Measurements from ENCODE around the gene FAM53A. TPM values are rescaled to one million over a fixed set of nuclear protein-coding genes. Genes with fewer than 3 reads are reported as not detected.

The FAM53A gene
- total and polyA plus RNA-seq, 2 donors, result 1.0 to 2.0 TPM

GRCh38 chr4:1629699-1630083 lies 54.4 kb downstream of the FAM53A start:
- Histone ChIP-seq H3K9me3 (ENCODE audit: control insufficient read depth in 2 of 2, insufficient read depth in 1 of 2, low read length in 1 of 2) (peaks cover 0 to 26% of the 10 kb centered on the region in 2 donors), H3K4me3 (ENCODE audit: low read length in 2 of 2) (no peak overlapping the region), H3K27me3 (ENCODE audit: control insufficient read depth in 2 of 2, insufficient read depth in 1 of 2, low read length in 1 of 2) (no peaks in the 10 kb centered on the region), H3K4me1 (ENCODE audit: control insufficient read depth in 2 of 2, insufficient read depth in 2 of 2, low read length in 2 of 2) (no peaks in the 10 kb centered on the region), H3K27ac (ENCODE audit: low read depth in 1 of 2, low read length in 1 of 2) (no peak overlapping the region), H3K36me3 (ENCODE audit: control insufficient read depth in 2 of 2, insufficient read depth in 2 of 2, low read length in 1 of 2) (no peaks in the 10 kb centered on the region)
- DNase-seq (ENCODE audit: low read depth in 6 of 9, low spot score in 9 of 9), result no peak
- WGBS, result 90% methylated on average over 10 of the region's 10 CpGs

- no peaks in the 10 kb centered on the region for H3K36me3 ChIP-seq (ENCODE audit: control insufficient read depth in 2 of 2, insufficient read depth in 2 of 2, low read length in 1 of 2)
- no peaks in the 10 kb centered on the region for H3K4me1 ChIP-seq (ENCODE audit: control insufficient read depth in 2 of 2, insufficient read depth in 2 of 2, low read length in 2 of 2)
- no peak overlapping the region for H3K27ac ChIP-seq (ENCODE audit: low read depth in 1 of 2, low read length in 1 of 2)
- peaks cover 0 to 32% of the 10 kb centered on the region in 2 donors for H3K9me3 ChIP-seq (ENCODE audit: control insufficient read depth in 2 of 2, insufficient read depth in 1 of 2, low read length in 1 of 2)
- 54% methylated on average over 25 of the region's 25 CpGs for WGBS
- H3K27me3 ChIP-seq (ENCODE audit: control insufficient read depth in 2 of 2, insufficient read depth in 1 of 2, low read length in 1 of 2), result no peaks in the 10 kb centered on the region
- no peak overlapping the region for H3K4me3 ChIP-seq (ENCODE audit: low read length in 2 of 2)
- DNase-seq (ENCODE audit: low read depth in 6 of 9, low spot score in 9 of 9), result peak in 6 of 9 donors; percentile 15 to 46 (median 30)
Measured at GRCh38 chr4:1628892-1629698, 55.0 kb downstream of the FAM53A start.

GRCh38 chr4:1627417-1628313 lies 56.4 kb downstream of the FAM53A start:
- Histone ChIP-seq H3K9me3 (ENCODE audit: control insufficient read depth in 2 of 2, insufficient read depth in 1 of 2, low read length in 1 of 2) (peaks cover 1 to 39% of the 10 kb centered on the region in 2 donors), H3K4me3 (ENCODE audit: low read length in 2 of 2) (no peak overlapping the region), H3K4me1 (ENCODE audit: control insufficient read depth in 2 of 2, insufficient read depth in 2 of 2, low read length in 2 of 2) (no peaks in the 10 kb centered on the region), H3K27ac (ENCODE audit: low read depth in 1 of 2, low read length in 1 of 2) (no peak overlapping the region), H3K36me3 (ENCODE audit: control insufficient read depth in 2 of 2, insufficient read depth in 2 of 2, low read length in 1 of 2) (no peaks in the 10 kb centered on the region), H3K27me3 (ENCODE audit: control insufficient read depth in 2 of 2, insufficient read depth in 1 of 2, low read length in 1 of 2) (no peaks in the 10 kb centered on the region)
- DNase-seq (ENCODE audit: low read depth in 6 of 9, low spot score in 9 of 9), result no peak
- 89% methylated on average over 16 of the region's 16 CpGs for WGBS

- Histone ChIP-seq H3K4me1 (ENCODE audit: control insufficient read depth in 2 of 2, insufficient read depth in 2 of 2, low read length in 2 of 2) (no peaks in the 10 kb centered on the region), H3K27me3 (ENCODE audit: control insufficient read depth in 2 of 2, insufficient read depth in 1 of 2, low read length in 1 of 2) (no peaks in the 10 kb centered on the region), H3K27ac (ENCODE audit: low read depth in 1 of 2, low read length in 1 of 2) (no peak overlapping the region), H3K9me3 (ENCODE audit: control insufficient read depth in 2 of 2, insufficient read depth in 1 of 2, low read length in 1 of 2) (peaks cover 1 to 39% of the 10 kb centered on the region in 2 donors), H3K36me3 (ENCODE audit: control insufficient read depth in 2 of 2, insufficient read depth in 2 of 2, low read length in 1 of 2) (no peaks in the 10 kb centered on the region), H3K4me3 (ENCODE audit: low read length in 2 of 2) (no peak overlapping the region)
- DNase-seq (ENCODE audit: low read depth in 6 of 9, low spot score in 9 of 9), result no peak
- 96% methylated on average over 9 of the region's 9 CpGs for WGBS
Measured at GRCh38 chr4:1626941-1627340, 57.2 kb downstream of the FAM53A start.

- WGBS, result 94% methylated on average over 16 of the region's 16 CpGs
- no peak for DNase-seq (ENCODE audit: low read depth in 6 of 9, low spot score in 9 of 9)
- Histone ChIP-seq H3K27ac (ENCODE audit: low read depth in 1 of 2, low read length in 1 of 2) (no peak overlapping the region), H3K36me3 (ENCODE audit: control insufficient read depth in 2 of 2, insufficient read depth in 2 of 2, low read length in 1 of 2) (no peaks in the 10 kb centered on the region), H3K27me3 (ENCODE audit: control insufficient read depth in 2 of 2, insufficient read depth in 1 of 2, low read length in 1 of 2) (no peaks in the 10 kb centered on the region), H3K4me1 (ENCODE audit: control insufficient read depth in 2 of 2, insufficient read depth in 2 of 2, low read length in 2 of 2) (no peaks in the 10 kb centered on the region), H3K4me3 (ENCODE audit: low read length in 2 of 2) (no peak overlapping the region), H3K9me3 (ENCODE audit: control insufficient read depth in 2 of 2, insufficient read depth in 1 of 2, low read length in 1 of 2) (peaks cover 1 to 39% of the 10 kb centered on the region in 2 donors)
Measured at GRCh38 chr4:1626151-1626550, 58.0 kb downstream of the FAM53A start.

- H3K36me3 ChIP-seq (ENCODE audit: control insufficient read depth in 2 of 2, insufficient read depth in 2 of 2, low read length in 1 of 2), result no peaks in the 10 kb centered on the region
- WGBS, result 96% methylated on average over 23 of the region's 23 CpGs
- DNase-seq (ENCODE audit: low read depth in 6 of 9, low spot score in 9 of 9), result no peak
- H3K27ac ChIP-seq (ENCODE audit: low read depth in 1 of 2, low read length in 1 of 2), result no peak overlapping the region
- no peaks in the 10 kb centered on the region for H3K27me3 ChIP-seq (ENCODE audit: control insufficient read depth in 2 of 2, insufficient read depth in 1 of 2, low read length in 1 of 2)
- no peak overlapping the region for H3K4me3 ChIP-seq (ENCODE audit: low read length in 2 of 2)
- peaks cover 1 to 39% of the 10 kb centered on the region in 2 donors for H3K9me3 ChIP-seq (ENCODE audit: control insufficient read depth in 2 of 2, insufficient read depth in 1 of 2, low read length in 1 of 2)
- H3K4me1 ChIP-seq (ENCODE audit: control insufficient read depth in 2 of 2, insufficient read depth in 2 of 2, low read length in 2 of 2), result no peaks in the 10 kb centered on the region
Measured at GRCh38 chr4:1625600-1626138, 58.4 kb downstream of the FAM53A start.

GRCh38 chr4:1624519-1624910 lies 59.6 kb downstream of the FAM53A start:
- Histone ChIP-seq H3K27me3 (ENCODE audit: control insufficient read depth in 2 of 2, insufficient read depth in 1 of 2, low read length in 1 of 2) (no peaks in the 10 kb centered on the region), H3K36me3 (ENCODE audit: control insufficient read depth in 2 of 2, insufficient read depth in 2 of 2, low read length in 1 of 2) (no peaks in the 10 kb centered on the region), H3K27ac (ENCODE audit: low read depth in 1 of 2, low read length in 1 of 2) (no peak overlapping the region), H3K4me3 (ENCODE audit: low read length in 2 of 2) (no peak overlapping the region), H3K9me3 (ENCODE audit: control insufficient read depth in 2 of 2, insufficient read depth in 1 of 2, low read length in 1 of 2) (peaks cover 1 to 39% of the 10 kb centered on the region in 2 donors), H3K4me1 (ENCODE audit: control insufficient read depth in 2 of 2, insufficient read depth in 2 of 2, low read length in 2 of 2) (no peaks in the 10 kb centered on the region)
- 98% methylated on average over 12 of the region's 12 CpGs for WGBS
- DNase-seq (ENCODE audit: low read depth in 6 of 9, low spot score in 9 of 9), result no peak

GRCh38 chr4:1623821-1624518 lies 60.1 kb downstream of the FAM53A start:
- 97% methylated on average over 21 of the region's 21 CpGs for WGBS
- H3K27me3 ChIP-seq (ENCODE audit: control insufficient read depth in 2 of 2, insufficient read depth in 1 of 2, low read length in 1 of 2), result no peaks in the 10 kb centered on the region
- H3K9me3 ChIP-seq (ENCODE audit: control insufficient read depth in 2 of 2, insufficient read depth in 1 of 2, low read length in 1 of 2), result peaks cover 1 to 39% of the 10 kb centered on the region in 2 donors
- H3K4me1 ChIP-seq (ENCODE audit: control insufficient read depth in 2 of 2, insufficient read depth in 2 of 2, low read length in 2 of 2), result no peaks in the 10 kb centered on the region
- DNase-seq (ENCODE audit: low read depth in 6 of 9, low spot score in 9 of 9), result no peak
- H3K27ac ChIP-seq (ENCODE audit: low read depth in 1 of 2, low read length in 1 of 2), result no peak overlapping the region
- H3K4me3 ChIP-seq (ENCODE audit: low read length in 2 of 2), result no peak overlapping the region
- H3K36me3 ChIP-seq (ENCODE audit: control insufficient read depth in 2 of 2, insufficient read depth in 2 of 2, low read length in 1 of 2), result no peaks in the 10 kb centered on the region
